ENCODE measurements around the gene ALDH1A2.

- TF ChIP-seq CTCF (IDR thresholded peaks at IDR 0.05) (no peak), EZH2 (IDR thresholded peaks at IDR 0.05) (no peak), EZH2phosphoT487 (IDR thresholded peaks at IDR 0.05) (no peak)
Measured at GRCh38 chr15:58039079-58040035, 26.2 kb downstream of the ALDH1A2 start.
